SK-N-SH (cell line): ENCODE results near the gene TMEM120B. TPM values are rescaled to one million over a fixed set of nuclear protein-coding genes. Genes with fewer than 3 reads are reported as not detected.

Experiments
- CTCF ChIA-PET: fragments of 300-600, 350-600 bp; formaldehyde crosslinking; extraction: SDS; loops from one replicate; lab custom pipeline; 2021; lab: Yijun Ruan, JAX
- POLR2A ChIA-PET: fragments of 350-600 bp; sonication (Branson Sonifier 250); formaldehyde crosslinking; extraction: SDS; loops from one replicate; lab custom pipeline; 2020; ENCODE audit warnings: antibody characterized with exemption, inconsistent platforms; lab: Yijun Ruan, JAX
- DNase-seq: peaks from one replicate; pipeline ENCODE4 v3.0.0; 2012
- H2AFZ ChIP-seq: fragments of 200-600 bp; sonication (generic); 2 replicates; pipeline ENCODE4 v1.8.1; 2016; ENCODE audit warnings: antibody characterized with exemption, mild to moderate bottlenecking, low read depth
- H3F3A ChIP-seq: fragments of 200-600 bp; sonication (generic); replicated peaks from 2 replicates; pipeline ENCODE3; 2016; ENCODE audit warnings: antibody characterized with exemption, mild to moderate bottlenecking; ENCODE audit not compliant: insufficient read depth
- H3K27ac ChIP-seq, 2 experiments: fragments of 200-500 bp in 1 of 2; fragments of 200-600 bp in 1 of 2; sonication (Bioruptor generic) in 1 of 2; sonication (generic), shearing (Covaris generic) in 1 of 2; 2 replicates each; pipeline versions ENCODE4 v1.5.1 to v1.6.1; 2014 to 2016; ENCODE audit warnings: low read depth in 2 of 2, inconsistent platforms in 1 of 2, low read length in 1 of 2, mild to moderate bottlenecking in 1 of 2, mixed read lengths in 1 of 2
- H3K27me3 ChIP-seq: fragments of 200-600 bp; sonication (generic), shearing (Covaris generic); 2 replicates; pipeline ENCODE4 v1.6.1; 2016; ENCODE audit warnings: mixed run types; ENCODE audit not compliant: insufficient read depth
- H3K36me3 ChIP-seq, 2 experiments: fragments of 200-500 bp in 1 of 2; fragments of 200-600 bp in 1 of 2; sonication (Bioruptor generic) in 1 of 2; sonication (generic) in 1 of 2; replicated peaks in 1 of 2; 2 replicates each; pipeline versions ENCODE3 to v1.5.1; 2014 to 2016; ENCODE audit warnings: low read length in 1 of 2, mild to moderate bottlenecking in 1 of 2; ENCODE audit not compliant: insufficient read depth in 2 of 2, control insufficient read depth in 1 of 2
- H3K4me1 ChIP-seq, 2 experiments: fragments of 200-500 bp in 1 of 2; fragments of 200-600 bp in 1 of 2; sonication (Bioruptor generic) in 1 of 2; sonication (generic), shearing (Covaris generic) in 1 of 2; 2 replicates each; pipeline versions ENCODE4 v1.5.1 to v1.6.1; 2014 to 2016; ENCODE audit warnings: low read depth in 1 of 2, low read length in 1 of 2, mixed run types in 1 of 2; ENCODE audit not compliant: insufficient read depth in 2 of 2, control insufficient read depth in 1 of 2
- H3K4me2 ChIP-seq: fragments of 200-600 bp; sonication (generic), shearing (Covaris generic); 2 replicates; pipeline ENCODE4 v1.6.1; 2017; ENCODE audit warnings: mixed run types
- H3K4me3 ChIP-seq, 2 experiments: fragments of 200-500 bp in 1 of 2; fragments of 200-600 bp in 1 of 2; sonication (Bioruptor generic) in 1 of 2; sonication (generic), shearing (Covaris generic) in 1 of 2; 2 replicates each; pipeline versions ENCODE4 v1.5.1 to v1.8.1; 2014 to 2016; ENCODE audit warnings: low read depth in 2 of 2, inconsistent platforms in 1 of 2, low read length in 1 of 2, mild to moderate bottlenecking in 1 of 2, mixed read lengths in 1 of 2, moderate library complexity in 1 of 2
- H3K79me2 ChIP-seq: fragments of 200-600 bp; sonication (generic); 2 replicates; pipeline ENCODE4 v1.8.1; 2017; ENCODE audit warnings: mild to moderate bottlenecking; ENCODE audit not compliant: insufficient read depth
- H3K9ac ChIP-seq: fragments of 200-600 bp; sonication (generic); 2 replicates; pipeline ENCODE4 v1.6.1; 2017; ENCODE audit warnings: mixed run types
- H3K9me2 ChIP-seq: fragments of 200-600 bp; sonication (generic); 2 replicates; pipeline ENCODE4 v1.6.1; 2017; ENCODE audit warnings: mixed run types
- H3K9me3 ChIP-seq: fragments of 200-600 bp; sonication (generic); 2 replicates; pipeline ENCODE4 v1.6.1; 2017; ENCODE audit warnings: mixed run types, mild to moderate bottlenecking, moderate library complexity
- H4K20me1 ChIP-seq: fragments of 200-600 bp; sonication (generic); 2 replicates; pipeline ENCODE4 v1.6.1; 2017; ENCODE audit warnings: mild to moderate bottlenecking, mixed run types; ENCODE audit not compliant: insufficient read depth
- JUND ChIP-seq: IDR thresholded peaks from 2 replicates; pipeline ENCODE4 v1.4.0; 2012
- MEF2A ChIP-seq: IDR thresholded peaks from 2 replicates; pipeline ENCODE4 v1.4.0; 2012; ENCODE audit warnings: low read depth, borderline replicate concordance
- NRF1 ChIP-seq: IDR thresholded peaks from 2 replicates; pipeline ENCODE4 v1.6.1; 2012; ENCODE audit warnings: low read depth, mild to moderate bottlenecking, low read length
- PBX3 ChIP-seq: IDR thresholded peaks from 2 replicates; pipeline ENCODE4; 2012
- RAD21 ChIP-seq: IDR thresholded peaks from 2 replicates; pipeline ENCODE4 v1.6.1; 2012; ENCODE audit warnings: mild to moderate bottlenecking, low read length
- RCOR1 ChIP-seq: fragments of 150-350 bp; IDR thresholded peaks from 2 replicates; pipeline ENCODE4 v1.6.1; 2017; ENCODE audit warnings: antibody characterized with exemption, low read length
- RXRA ChIP-seq: IDR thresholded peaks from 2 replicates; pipeline ENCODE4 v1.4.0; 2012; ENCODE audit warnings: low read depth, mild to moderate bottlenecking, borderline replicate concordance
- SMC3 ChIP-seq: IDR thresholded peaks from 2 replicates; pipeline ENCODE4 v1.6.1; 2012; ENCODE audit warnings: low read depth, low read length, improper control_type of control experiment
- TAF1 ChIP-seq: IDR thresholded peaks from 2 replicates; pipeline ENCODE4 v1.6.1; 2012; ENCODE audit warnings: low read depth, mild to moderate bottlenecking, low read length, moderate library complexity, borderline replicate concordance
- USF2 ChIP-seq: fragments of 150-350 bp; IDR thresholded peaks from 2 replicates; pipeline ENCODE4 v1.6.1; 2017; ENCODE audit warnings: antibody characterized with exemption, low read length, low read depth, borderline replicate concordance
- WGBS: methylation state at CpG from one replicate; pipeline ENCODE4 v1.1.6; 2017; ENCODE audit warnings: low lambda C conversion rate; 5-methylcytosine and 5-hydroxymethylcytosine counted together
- polyA plus RNA-seq, 3 experiments: library from polyadenylated mRNA; depleted of rRNA; stranded (reverse); fragments of >200 nt; gene quantifications; 2 replicates each; pipeline ENCODE4 v1.2.3, GENCODE V29; 2012

TMEM120B gene
- polyA plus RNA-seq, 1 of the 3 experiments (the other 2 are of a cell fraction) = 15.4 TPM

GRCh38 chr12:121808623-121809022 lies 96.1 kb downstream of the TMEM120B start:
- TF ChIP-seq NRF1 (no peak), USF2 (no peak), RXRA (no peak), MEF2A (no peak), JUND (no peak), PBX3 (no peak), TAF1 (no peak)
- no peaks in the 10 kb centered on the region for H3K9me3 ChIP-seq
- POLR2A ChIA-PET = interaction anchor here (3.7 to 4.0 kb wide), 2 partner anchors 12 to 14 kb away, joined by 22 to 79 read pairs; partner anchors contain the start of gene RHOF

GRCh38 chr12:121809712-121810116 lies 97.2 kb downstream of the TMEM120B start:
- Histone ChIP-seq H3K79me2 (peaks cover 96% of the 10 kb centered on the region), H3K27ac (no peak overlapping the region), H3F3A (peaks cover 18% of the 10 kb centered on the region)
- TF ChIP-seq SMC3 (no peak), RAD21 (no peak), RCOR1 (no peak)
- TF ChIP-seq, all 33 proteins: peak for 0
- Histone ChIP-seq H3K27me3 (no peaks in the 10 kb centered on the region), H3K9ac (no peak overlapping the region), H3K4me3 (no peak overlapping the region), H3K36me3 (peaks cover 31 to 47% of the 10 kb centered on the region in 2 experiments), H3K9me3 (no peaks in the 10 kb centered on the region), H3K9me2 (no peaks in the 10 kb centered on the region), H2AFZ (no peak overlapping the region), H3K4me2 (no peak overlapping the region), H4K20me1 (peaks cover 49% of the 10 kb centered on the region), H3K4me1 (peaks cover 25 to 33% of the 10 kb centered on the region in 2 experiments; a peak in 2 of 4 replicates)
- DNase-seq = no peak
- POLR2A ChIA-PET = interaction anchor here (2.6 to 3.7 kb wide), 2 partner anchors 8 to 13 kb away, joined by 30 to 79 read pairs; partner anchors contain the start of gene RHOF
- CTCF ChIA-PET = interaction anchor here (1.4 to 18.3 kb wide), 6 partner anchors 15 to 81 kb away, joined by 3 to 675 read pairs (median 45); partner anchors contain the start of genes PSMD9 and RHOF
- WGBS = 98% methylated on average over 27 of the region's 27 CpGs

More at GRCh38 chr12:121808623-121809022, 96.1 kb downstream of the TMEM120B start:
- peaks cover 92% of the 10 kb centered on the region for H3K79me2 ChIP-seq
- H2AFZ ChIP-seq = no peak overlapping the region
- CTCF ChIA-PET = interaction anchor here (0.9 to 18.3 kb wide), 3 partner anchors 14 to 111 kb away, joined by 3 to 675 read pairs (median 5); partner anchors contain the start of gene RHOF
- H3K9me2 ChIP-seq = no peaks in the 10 kb centered on the region
- no peak overlapping the region for H3K4me3 ChIP-seq
- no peak overlapping the region for H3K9ac ChIP-seq
- H3K27me3 ChIP-seq = no peaks in the 10 kb centered on the region
- H3K4me2 ChIP-seq = no peak overlapping the region
- no peak for DNase-seq
- H3K27ac ChIP-seq = no peak overlapping the region
- peaks cover 29 to 40% of the 10 kb centered on the region in 2 experiments for H3K36me3 ChIP-seq
- WGBS = 97% methylated on average over 8 of the region's 8 CpGs
- peaks cover 43% of the 10 kb centered on the region for H4K20me1 ChIP-seq
- H3K4me1 ChIP-seq = peaks cover 25 to 33% of the 10 kb centered on the region in 2 experiments; a peak in 2 of 4 replicates
- peaks cover 18% of the 10 kb centered on the region for H3F3A ChIP-seq
